Measurements from ENCODE around the gene EBF3. TPM values are rescaled to one million over a fixed set of nuclear protein-coding genes. Genes with fewer than 3 reads are reported as not detected.

Gene EBF3
- total RNA-seq, 4 donors from 2014 or later = 0.42 to 2.9 (median 1.3) TPM

DNA sequence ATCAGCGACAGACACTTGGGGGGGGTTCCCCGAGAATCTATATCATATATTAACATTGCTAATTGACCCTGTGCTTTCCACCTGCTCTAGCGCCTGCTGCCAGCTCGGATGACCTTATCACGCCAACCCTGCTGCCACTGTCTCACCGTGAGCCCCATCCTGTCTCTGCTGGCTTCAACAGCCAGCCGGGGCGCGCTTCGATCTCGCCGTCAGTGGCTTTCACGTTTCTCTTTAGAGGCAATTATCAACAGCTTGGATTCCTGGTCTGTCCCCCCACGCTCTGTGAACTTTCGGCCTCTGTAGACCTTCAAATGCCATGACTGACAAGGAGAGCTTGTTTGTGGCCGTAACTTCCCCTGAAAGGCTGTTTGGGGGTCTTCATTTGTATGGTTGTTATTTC lies 123.0 kb downstream of the EBF3 start:
- Histone ChIP-seq H3K36me3 (peaks cover 0 to 8% (median 0%) of the 10 kb centered on the region in 3 donors), H3K27me3 (no peaks in the 10 kb centered on the region), H3K4me3 (no peak overlapping the region), H3K4me1 (no peaks in the 10 kb centered on the region), H3K9me3 (no peaks in the 10 kb centered on the region), H3K27ac (no peak overlapping the region)
- intact Hi-C loops (cut with DNase I) = no loop called here
- WGBS, 2 donors = 81 to 94% methylated on average over 5 to 13 of the region's 16 CpGs
- TF ChIP-seq, protein P1, sequence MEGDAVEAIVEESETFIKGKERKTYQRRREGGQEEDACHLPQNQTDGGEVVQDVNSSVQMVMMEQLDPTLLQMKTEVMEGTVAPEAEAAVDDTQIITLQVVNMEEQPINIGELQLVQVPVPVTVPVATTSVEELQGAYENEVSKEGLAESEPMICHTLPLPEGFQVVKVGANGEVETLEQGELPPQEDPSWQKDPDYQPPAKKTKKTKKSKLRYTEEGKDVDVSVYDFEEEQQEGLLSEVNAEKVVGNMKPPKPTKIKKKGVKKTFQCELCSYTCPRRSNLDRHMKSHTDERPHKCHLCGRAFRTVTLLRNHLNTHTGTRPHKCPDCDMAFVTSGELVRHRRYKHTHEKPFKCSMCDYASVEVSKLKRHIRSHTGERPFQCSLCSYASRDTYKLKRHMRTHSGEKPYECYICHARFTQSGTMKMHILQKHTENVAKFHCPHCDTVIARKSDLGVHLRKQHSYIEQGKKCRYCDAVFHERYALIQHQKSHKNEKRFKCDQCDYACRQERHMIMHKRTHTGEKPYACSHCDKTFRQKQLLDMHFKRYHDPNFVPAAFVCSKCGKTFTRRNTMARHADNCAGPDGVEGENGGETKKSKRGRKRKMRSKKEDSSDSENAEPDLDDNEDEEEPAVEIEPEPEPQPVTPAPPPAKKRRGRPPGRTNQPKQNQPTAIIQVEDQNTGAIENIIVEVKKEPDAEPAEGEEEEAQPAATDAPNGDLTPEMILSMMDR (IDR thresholded peaks at IDR 0.05) = no peak
- TF ChIP-seq POLR2A (IDR thresholded peaks at IDR 0.05) = no peak
- no peak for DNase-seq

DNA sequence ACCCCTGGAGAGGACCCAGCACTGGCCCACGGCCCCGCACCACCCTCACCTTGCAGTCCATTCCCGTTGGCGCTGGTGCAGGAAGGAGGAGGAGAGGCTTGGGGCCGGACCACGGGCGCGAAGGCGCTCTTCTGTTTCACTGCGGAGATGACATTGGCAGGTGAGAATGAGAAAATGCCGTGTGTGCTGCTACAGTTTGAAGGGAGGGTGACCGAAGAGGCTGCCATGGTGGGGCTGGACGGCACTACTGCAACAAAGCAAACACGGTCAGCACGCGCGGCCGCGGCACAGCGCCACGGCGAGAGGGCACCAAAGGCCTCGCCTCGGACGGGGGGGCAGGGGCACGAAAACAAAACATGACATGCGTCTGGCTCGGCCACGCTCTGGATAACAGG lies 123.9 kb downstream of the EBF3 start:
- H3K27ac ChIP-seq = no peak overlapping the region
- 89 to 95% methylated on average over 13 to 24 of the region's 29 CpGs for WGBS, 2 donors
- DNase-seq = no peak
- H3K4me3 ChIP-seq = no peak overlapping the region
- no peaks in the 10 kb centered on the region for H3K27me3 ChIP-seq
- TF ChIP-seq, protein P1 (IDR thresholded peaks at IDR 0.05) = no peak
- no peak for TF ChIP-seq POLR2A (IDR thresholded peaks at IDR 0.05)
- no peaks in the 10 kb centered on the region for H3K4me1 ChIP-seq
- peaks cover 0 to 8% (median 0%) of the 10 kb centered on the region in 3 donors for H3K36me3 ChIP-seq
- intact Hi-C loops (cut with DNase I) = no loop called here
- H3K9me3 ChIP-seq = no peaks in the 10 kb centered on the region

DNA sequence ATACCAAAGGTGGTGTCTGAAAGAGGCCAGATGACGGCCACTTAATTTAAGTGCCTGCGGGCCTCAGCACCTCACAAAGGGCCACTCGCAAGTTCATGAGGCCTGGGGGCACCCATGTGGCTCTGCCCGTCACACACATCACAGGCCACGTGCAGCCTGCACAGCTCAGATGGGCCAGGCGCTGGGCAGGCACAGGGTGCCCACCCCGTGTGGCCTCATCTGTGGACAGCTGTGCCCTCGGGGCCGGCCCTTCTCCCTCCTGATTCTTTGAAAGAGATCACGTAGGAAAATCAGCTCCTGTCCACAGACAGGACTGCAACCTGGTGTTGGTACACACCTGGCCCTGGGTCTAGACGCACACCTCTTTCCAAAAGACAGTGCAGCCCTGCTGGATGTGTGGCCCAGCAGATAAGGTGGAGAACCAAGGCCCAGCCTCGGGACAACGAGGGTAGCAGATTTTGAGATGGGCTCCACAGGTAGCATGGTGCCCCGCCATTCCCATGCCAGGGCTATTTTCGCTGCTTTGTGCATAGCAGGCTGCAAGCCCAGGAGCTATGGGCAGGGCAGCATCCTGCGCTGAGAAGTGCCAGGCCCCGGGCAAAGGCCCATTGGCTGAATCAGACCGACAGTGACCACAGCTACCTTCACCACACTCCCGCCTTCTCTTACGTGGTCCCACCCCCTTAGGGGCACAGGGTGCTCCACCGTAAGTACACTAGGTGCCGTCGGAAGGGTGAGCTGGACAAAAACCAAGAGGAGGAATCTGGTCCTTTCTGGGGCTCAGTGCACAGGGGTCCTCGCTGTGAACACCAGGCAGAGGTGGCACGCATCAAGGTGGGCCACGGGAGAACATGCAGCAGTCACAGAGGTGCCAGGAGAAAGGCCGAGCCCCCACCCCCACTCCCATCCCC lies 124.5 kb downstream of the EBF3 start:
- Histone ChIP-seq H3K9me3 (no peaks in the 10 kb centered on the region), H3K27ac (no peak overlapping the region), H3K4me3 (no peak overlapping the region), H3K36me3 (peaks cover 0 to 8% (median 0%) of the 10 kb centered on the region in 3 donors), H3K27me3 (no peaks in the 10 kb centered on the region), H3K4me1 (no peaks in the 10 kb centered on the region)
- no peak for TF ChIP-seq POLR2A (IDR thresholded peaks at IDR 0.05)
- TF ChIP-seq, protein P1 (IDR thresholded peaks at IDR 0.05) = no peak
- intact Hi-C loops (cut with DNase I) = no loop called here
- DNase-seq = no peak
- WGBS, 2 donors = 96 to 100% methylated on average over 3 to 11 of the region's 27 CpGs

DNA sequence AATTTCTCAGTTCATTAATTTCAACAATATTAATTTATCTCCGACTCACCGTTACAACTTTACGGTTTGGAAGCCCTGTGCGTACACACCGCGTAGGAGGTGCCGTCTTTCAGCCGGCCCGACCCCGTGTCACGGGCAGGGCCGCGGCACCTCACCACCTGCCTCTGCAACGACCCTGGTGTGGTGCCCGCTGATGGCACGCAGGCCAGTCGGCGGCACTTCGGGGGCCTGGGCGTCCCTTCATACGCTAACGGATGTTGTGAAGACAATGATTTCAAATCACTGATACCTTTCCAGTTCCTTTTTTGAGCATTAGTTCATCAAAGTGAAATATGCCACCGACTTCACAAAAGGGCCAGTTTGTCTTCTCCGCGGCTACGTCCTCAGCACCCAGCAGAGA lies 125.3 kb downstream of the EBF3 start:
- intact Hi-C loops (cut with DNase I) = no loop called here

More for the DNA sequence above, 125.3 kb downstream of the EBF3 start:
- Histone ChIP-seq H3K9me3 (no peaks in the 10 kb centered on the region), H3K4me1 (no peaks in the 10 kb centered on the region), H3K4me3 (no peak overlapping the region), H3K27ac (no peak overlapping the region), H3K27me3 (no peaks in the 10 kb centered on the region), H3K36me3 (peaks cover 0 to 8% (median 0%) of the 10 kb centered on the region in 3 donors)
- TF ChIP-seq POLR2A (IDR thresholded peaks at IDR 0.05) = no peak
- TF ChIP-seq, protein P1 (IDR thresholded peaks at IDR 0.05) = no peak
- 96 to 99% methylated on average over 16 to 26 of the region's 26 CpGs for WGBS, 2 donors
- DNase-seq = no peak
